NCI-H82 (cell line): Measurements from ENCODE around the gene SLC7A11.
A peak's percentile ranks its signal among the peaks of the same experiment; 100 is the strongest.

ENCODE experiments used
- DNase-seq: peaks from one replicate; lab custom pipeline; 2025; lab: John Stamatoyannopoulos, UW

SLC7A11 gene

GRCh38 chr4:138242076-138242833 lies at the start of gene SLC7A11:
Gene SLC7A11, minus strand, starts transcription at chr4:138242349. Its CDS starts 280 bp downstream, at chr4:138242069.
- peak; percentile 89 for DNase-seq

GRCh38 chr4:138291431-138291830 lies 49.3 kb upstream of the SLC7A11 start:
- DNase-seq: no peak

- no peak for DNase-seq
These were observed 48.7 kb upstream of the SLC7A11 start for GRCh38 chr4:138290805-138291204.

GRCh38 chr4:138279286-138279685 lies 37.1 kb upstream of the SLC7A11 start:
- DNase-seq: no peak

- no peak for DNase-seq
These were observed 35.0 kb upstream of the SLC7A11 start for GRCh38 chr4:138277133-138277532.

GRCh38 chr4:138275963-138276621 lies 33.9 kb upstream of the SLC7A11 start:
- DNase-seq: no peak

- DNase-seq: no peak
These were observed 33.1 kb upstream of the SLC7A11 start for GRCh38 chr4:138275216-138275615.

- no peak for DNase-seq
These were observed 27.0 kb upstream of the SLC7A11 start for GRCh38 chr4:138269175-138269574.

- no peak for DNase-seq
These were observed 25.7 kb upstream of the SLC7A11 start for GRCh38 chr4:138267835-138268234.

GRCh38 chr4:138266948-138267347 lies 24.8 kb upstream of the SLC7A11 start:
- DNase-seq: no peak

GRCh38 chr4:138263247-138263816 lies 21.2 kb upstream of the SLC7A11 start:
- DNase-seq: no peak

GRCh38 chr4:138262469-138262868 lies 20.3 kb upstream of the SLC7A11 start:
- no peak for DNase-seq

GRCh38 chr4:138262030-138262429 lies 19.9 kb upstream of the SLC7A11 start:
- no peak for DNase-seq

GRCh38 chr4:138259824-138260223 lies 17.7 kb upstream of the SLC7A11 start:
- no peak for DNase-seq

- no peak for DNase-seq
These were observed 17.1 kb upstream of the SLC7A11 start for GRCh38 chr4:138259271-138259670.

GRCh38 chr4:138256608-138257007 lies 14.5 kb upstream of the SLC7A11 start:
- DNase-seq: no peak

- no peak for DNase-seq
These were observed 13.9 kb upstream of the SLC7A11 start for GRCh38 chr4:138255917-138256597.

- no peak for DNase-seq
These were observed 10.4 kb upstream of the SLC7A11 start for GRCh38 chr4:138252551-138252950.

- DNase-seq: no peak
These were observed 9.8 kb upstream of the SLC7A11 start for GRCh38 chr4:138251938-138252337.

GRCh38 chr4:138249132-138249531 lies 7.0 kb upstream of the SLC7A11 start:
- no peak for DNase-seq

GRCh38 chr4:138248058-138248457 lies 5.9 kb upstream of the SLC7A11 start:
- DNase-seq: no peak

GRCh38 chr4:138247643-138248042 lies 5.5 kb upstream of the SLC7A11 start:
- no peak for DNase-seq

GRCh38 chr4:138243369-138243768 lies 1.2 kb upstream of the SLC7A11 start:
- no peak for DNase-seq
